ENCODE measurements around the gene LRMDA.

- TF ChIP-seq HOXC10 (CRISPR knock-in tag; IDR thresholded peaks at IDR 0.05) (no peak), ZNF2 (tag by site-specific recombination; IDR thresholded peaks at IDR 0.05) (no peak), ZNF621 (tag by site-specific recombination; IDR thresholded peaks at IDR 0.05) (no peak), ZEB2 (tag by site-specific recombination; IDR thresholded peaks at IDR 0.05) (no peak), SETDB1 (IDR thresholded peaks at IDR 0.05; ENCODE audit: insufficient read length, low read length) (peak; percentile 89), ZSCAN5A (tag by site-specific recombination; IDR thresholded peaks at IDR 0.05) (no peak), ZNF600 (tag by site-specific recombination; IDR thresholded peaks at IDR 0.05) (no peak), ZBTB49 (tag by site-specific recombination; IDR thresholded peaks at IDR 0.05; ENCODE audit: low read depth) (no peak), ZNF18 (tag by site-specific recombination; IDR thresholded peaks at IDR 0.05) (no peak), ZNF324 (tag by site-specific recombination; IDR thresholded peaks at IDR 0.05) (no peak), REPIN1 (tag by site-specific recombination; IDR thresholded peaks at IDR 0.05; ENCODE audit: low read depth) (no peak), ZNF747 (tag by site-specific recombination; IDR thresholded peaks at IDR 0.05) (no peak), HIC1 (tag by site-specific recombination; IDR thresholded peaks at IDR 0.05) (no peak)
- TF ChIP-seq, protein P1, sequence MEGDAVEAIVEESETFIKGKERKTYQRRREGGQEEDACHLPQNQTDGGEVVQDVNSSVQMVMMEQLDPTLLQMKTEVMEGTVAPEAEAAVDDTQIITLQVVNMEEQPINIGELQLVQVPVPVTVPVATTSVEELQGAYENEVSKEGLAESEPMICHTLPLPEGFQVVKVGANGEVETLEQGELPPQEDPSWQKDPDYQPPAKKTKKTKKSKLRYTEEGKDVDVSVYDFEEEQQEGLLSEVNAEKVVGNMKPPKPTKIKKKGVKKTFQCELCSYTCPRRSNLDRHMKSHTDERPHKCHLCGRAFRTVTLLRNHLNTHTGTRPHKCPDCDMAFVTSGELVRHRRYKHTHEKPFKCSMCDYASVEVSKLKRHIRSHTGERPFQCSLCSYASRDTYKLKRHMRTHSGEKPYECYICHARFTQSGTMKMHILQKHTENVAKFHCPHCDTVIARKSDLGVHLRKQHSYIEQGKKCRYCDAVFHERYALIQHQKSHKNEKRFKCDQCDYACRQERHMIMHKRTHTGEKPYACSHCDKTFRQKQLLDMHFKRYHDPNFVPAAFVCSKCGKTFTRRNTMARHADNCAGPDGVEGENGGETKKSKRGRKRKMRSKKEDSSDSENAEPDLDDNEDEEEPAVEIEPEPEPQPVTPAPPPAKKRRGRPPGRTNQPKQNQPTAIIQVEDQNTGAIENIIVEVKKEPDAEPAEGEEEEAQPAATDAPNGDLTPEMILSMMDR (tag by site-specific recombination; IDR thresholded peaks at IDR 0.05), result no peak
Measured at GRCh38 chr10:76055963-76056362, 624.5 kb downstream of the LRMDA start.
